A673 (cell line): ENCODE results near the gene TLE3. TPM values are rescaled to one million over a fixed set of nuclear protein-coding genes. Genes with fewer than 3 reads are reported as not detected.
"Not testable (repeated sequence)": the region's sequence is repeated elsewhere in the genome, so short reads cannot be mapped to it uniquely, and the experiment has no call there.

Experiments
- BruUV-seq: library from RNA; stranded (reverse); fragments of 400-500 nt; replicated peaks from 2 replicates; lab custom pipeline; 2021; lab: Mats Ljungman, UMichigan
- CTCF ChIA-PET: fragments of 300-600 bp; sonication (Branson Sonifier 250); formaldehyde crosslinking; loops from one replicate; lab custom pipeline; 2022; ENCODE audit warnings: antibody characterized with exemption; lab: Charles Lee
- POLR2A ChIA-PET: fragments of 300-600 bp; sonication (Branson Sonifier 250); formaldehyde crosslinking; loops from one replicate; lab custom pipeline; 2022; ENCODE audit warnings: antibody characterized with exemption; ENCODE audit not compliant: low non-redundant PET; lab: Charles Lee
- DNase-seq: peaks from one replicate; pipeline ENCODE4 v3.0.0-alpha.2; 2015; ENCODE audit warnings: low spot score
- H3K27ac ChIP-seq: fragments of 200-600 bp; sonication (generic); 2 replicates; pipeline ENCODE4 v1.5.1; 2016; ENCODE audit warnings: mixed run types, low read depth, mild to moderate bottlenecking, mixed read lengths, antibody characterized with exemption, low read length; ENCODE audit not compliant: poor library complexity, severe bottlenecking
- H3K27me3 ChIP-seq: fragments of 200-600 bp; sonication (generic); replicated peaks from 2 replicates; pipeline ENCODE4 v1.6.1; 2017; ENCODE audit warnings: mixed run types, low read depth, mild to moderate bottlenecking, mixed read lengths, antibody characterized with exemption, low read length; ENCODE audit not compliant: insufficient read depth, poor library complexity
- H3K36me3 ChIP-seq: fragments of 200-600 bp; sonication (generic); 2 replicates; pipeline ENCODE4 v1.6.1; 2016; ENCODE audit warnings: mixed run types, mild to moderate bottlenecking, mixed read lengths, antibody characterized with exemption, low read length; ENCODE audit not compliant: insufficient read depth, poor library complexity, severe bottlenecking
- H3K4me1 ChIP-seq: fragments of 200-600 bp; sonication (generic); 2 replicates; pipeline ENCODE4 v1.6.1; 2017; ENCODE audit warnings: mixed run types, mild to moderate bottlenecking, mixed read lengths, antibody characterized with exemption, low read length; ENCODE audit not compliant: insufficient read depth, poor library complexity, severe bottlenecking
- H3K4me3 ChIP-seq: fragments of 200-600 bp; sonication (generic); 2 replicates; pipeline ENCODE4 v1.5.1; 2016; ENCODE audit warnings: low read depth, mixed run types, mild to moderate bottlenecking, mixed read lengths, low read length; ENCODE audit not compliant: poor library complexity, severe bottlenecking
- H3K9me3 ChIP-seq: fragments of 200-600 bp; sonication (generic); 2 replicates; pipeline ENCODE4 v1.6.1; 2016; ENCODE audit warnings: mixed run types, low read depth, mild to moderate bottlenecking, mixed read lengths, antibody characterized with exemption, low read length; ENCODE audit not compliant: poor library complexity, severe bottlenecking
- EZH2 ChIP-seq: fragments of 200-600 bp; sonication (generic); IDR thresholded peaks from 2 replicates; pipeline ENCODE4 v1.6.1; 2017; ENCODE audit warnings: borderline replicate concordance, low read depth, mild to moderate bottlenecking, mixed read lengths, antibody characterized with exemption, low read length; ENCODE audit not compliant: poor library complexity, severe bottlenecking
- intact Hi-C: fragments of 100-400 bp; cut with micrococcal nuclease; formaldehyde crosslinking; loops from one replicate; pipeline ENCODE4 v1.10.0; 2022; ENCODE audit not compliant: unreplicated experiment
- total RNA-seq: library from RNA; stranded (reverse); gene quantifications from 2 replicates; pipeline ENCODE4 v1.2.3, GENCODE V29; 2021
- TF ChIP-seq, protein P1 (sequence below): fragments of 300-800, 200-600 bp; sonication (generic); conservative IDR thresholded peaks from 2 replicates; pipeline ENCODE4 v1.5.1; 2017; ENCODE audit warnings: low read depth, mild to moderate bottlenecking, antibody characterized with exemption, low read length, moderate library complexity, mixed read lengths

Gene TLE3
- total RNA-seq, 1 experiment from 2014 or later, result 90.4 TPM

DNA sequence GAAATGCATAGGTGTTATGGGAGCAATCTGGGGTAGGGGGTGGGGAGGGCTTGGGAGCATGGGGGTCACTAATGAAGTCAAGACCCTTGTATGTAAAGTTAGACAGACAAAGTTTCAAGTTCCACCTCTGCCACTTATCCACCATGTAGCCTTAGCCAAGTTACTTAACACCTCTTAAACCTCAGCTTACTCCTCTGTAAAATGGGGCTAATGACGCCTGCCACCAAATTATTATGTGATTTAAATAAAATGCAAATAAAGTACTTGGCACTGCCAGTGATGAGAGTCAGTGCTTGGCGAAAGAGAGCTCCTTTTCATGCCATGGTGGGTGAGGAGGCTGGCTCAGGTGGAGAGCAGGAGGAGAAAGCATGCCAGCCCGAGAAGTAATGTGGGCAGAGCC is 18.6 kb upstream of the TLE3 start:
- Histone ChIP-seq H3K27me3 (no peaks in the 10 kb centered on the region), H3K9me3 (no peaks in the 10 kb centered on the region), H3K27ac (no peak overlapping the region), H3K4me1 (peaks cover 6% of the 10 kb centered on the region), H3K36me3 (no peaks in the 10 kb centered on the region), H3K4me3 (no peak overlapping the region)
- intact Hi-C loops, result no loop called here
- BruUV-seq, result no TSS peak
- CTCF ChIA-PET, result no interaction called here
- TF ChIP-seq, protein P1, sequence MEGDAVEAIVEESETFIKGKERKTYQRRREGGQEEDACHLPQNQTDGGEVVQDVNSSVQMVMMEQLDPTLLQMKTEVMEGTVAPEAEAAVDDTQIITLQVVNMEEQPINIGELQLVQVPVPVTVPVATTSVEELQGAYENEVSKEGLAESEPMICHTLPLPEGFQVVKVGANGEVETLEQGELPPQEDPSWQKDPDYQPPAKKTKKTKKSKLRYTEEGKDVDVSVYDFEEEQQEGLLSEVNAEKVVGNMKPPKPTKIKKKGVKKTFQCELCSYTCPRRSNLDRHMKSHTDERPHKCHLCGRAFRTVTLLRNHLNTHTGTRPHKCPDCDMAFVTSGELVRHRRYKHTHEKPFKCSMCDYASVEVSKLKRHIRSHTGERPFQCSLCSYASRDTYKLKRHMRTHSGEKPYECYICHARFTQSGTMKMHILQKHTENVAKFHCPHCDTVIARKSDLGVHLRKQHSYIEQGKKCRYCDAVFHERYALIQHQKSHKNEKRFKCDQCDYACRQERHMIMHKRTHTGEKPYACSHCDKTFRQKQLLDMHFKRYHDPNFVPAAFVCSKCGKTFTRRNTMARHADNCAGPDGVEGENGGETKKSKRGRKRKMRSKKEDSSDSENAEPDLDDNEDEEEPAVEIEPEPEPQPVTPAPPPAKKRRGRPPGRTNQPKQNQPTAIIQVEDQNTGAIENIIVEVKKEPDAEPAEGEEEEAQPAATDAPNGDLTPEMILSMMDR, result no peak
- no peak for TF ChIP-seq EZH2
- POLR2A ChIA-PET, result no interaction called here
- no peak for DNase-seq

DNA sequence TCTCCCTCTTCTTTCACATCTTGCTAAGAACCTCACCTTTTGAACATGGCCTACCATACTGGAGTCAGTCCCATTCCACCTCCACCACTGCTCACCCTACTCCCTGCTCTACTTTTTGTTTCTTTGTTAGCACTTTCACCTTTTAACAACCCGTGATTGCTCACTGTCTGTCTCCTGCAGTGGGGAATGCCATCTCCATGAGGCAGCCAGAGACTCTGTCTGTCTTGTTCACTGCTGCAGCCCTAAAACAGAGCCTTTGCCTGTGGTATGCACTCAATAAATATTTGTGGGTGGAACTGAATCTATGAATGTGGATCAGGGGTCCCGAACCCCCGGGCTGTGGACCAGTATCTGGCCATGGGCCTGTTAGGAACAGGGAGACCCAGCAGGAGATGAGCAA is 16.5 kb upstream of the TLE3 start:
- Histone ChIP-seq H3K4me3 (no peak overlapping the region), H3K27me3 (no peaks in the 10 kb centered on the region), H3K9me3 (no peaks in the 10 kb centered on the region), H3K36me3 (no peaks in the 10 kb centered on the region), H3K4me1 (peaks cover 13% of the 10 kb centered on the region), H3K27ac (no peak overlapping the region)
- ChIA-PET CTCF (no interaction called here), POLR2A (no interaction called here)
- TF ChIP-seq EZH2, result no peak
- TF ChIP-seq, protein P1, result no peak
- DNase-seq, result no peak
- BruUV-seq, result no TSS peak
- intact Hi-C loops, result no loop called here

DNA sequence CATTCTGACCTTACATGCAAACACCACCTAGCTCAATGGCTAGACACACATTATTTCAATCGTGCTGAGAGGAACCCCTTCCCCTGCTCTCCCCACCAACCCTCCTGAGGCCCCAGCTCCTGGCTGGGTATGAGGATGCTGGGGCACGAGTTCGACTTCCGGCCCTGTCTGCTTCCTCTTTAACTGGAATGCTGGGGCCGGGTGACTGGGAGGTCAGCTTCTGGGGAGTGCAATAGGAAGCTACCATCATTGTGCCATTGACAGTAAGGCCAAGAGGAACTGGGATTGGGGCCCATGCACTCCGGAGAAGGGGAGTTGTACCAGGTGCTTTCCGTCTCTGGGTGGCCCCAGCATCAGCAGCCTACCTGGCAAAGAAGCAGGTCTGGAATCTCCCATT is 15.6 kb upstream of the TLE3 start:
- Histone ChIP-seq H3K27me3 (no peaks in the 10 kb centered on the region), H3K4me1 (peaks cover 13% of the 10 kb centered on the region), H3K4me3 (no peak overlapping the region), H3K36me3 (no peaks in the 10 kb centered on the region), H3K9me3 (no peaks in the 10 kb centered on the region), H3K27ac (no peak overlapping the region)
- CTCF ChIA-PET, result no interaction called here
- TF ChIP-seq, protein P1, result no peak
- no peak for TF ChIP-seq EZH2
- BruUV-seq, result no TSS peak
- intact Hi-C loops, result no loop called here
- DNase-seq, result no peak
- POLR2A ChIA-PET, result no interaction called here

DNA sequence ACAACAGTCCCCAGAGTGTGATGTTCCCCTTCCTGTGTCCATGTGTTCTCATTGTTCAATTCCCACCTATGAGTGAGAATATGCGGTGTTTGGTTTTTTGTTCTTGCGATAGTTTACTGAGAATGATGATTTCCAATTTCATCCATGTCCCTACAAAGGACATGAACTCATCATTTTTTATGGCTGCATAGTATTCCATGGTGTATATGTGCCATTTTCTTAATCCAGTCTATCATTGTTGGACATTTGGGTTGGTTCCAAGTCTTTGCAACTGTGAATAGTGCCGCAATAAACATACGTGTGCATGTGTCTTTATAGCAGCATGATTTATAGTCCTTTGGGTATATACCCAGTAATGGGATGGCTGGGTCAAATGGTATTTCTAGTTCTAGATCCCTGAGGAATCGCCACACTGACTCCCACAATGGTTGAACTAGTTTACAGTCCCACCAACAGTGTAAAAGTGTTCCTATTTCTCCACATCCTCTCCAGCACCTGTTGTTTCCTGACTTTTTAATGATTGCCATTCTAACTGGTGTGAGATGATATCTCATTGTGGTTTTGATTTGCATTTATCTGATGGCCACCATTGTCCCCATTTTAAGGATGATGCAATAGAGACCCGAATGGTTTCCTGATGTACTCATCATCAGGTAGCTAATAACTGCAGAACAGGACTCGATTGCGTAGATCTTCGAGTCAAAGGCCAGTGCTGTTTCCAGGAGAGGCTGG is 15.0 kb upstream of the TLE3 start:
- H3K27ac ChIP-seq, H3K27me3 ChIP-seq, H3K36me3 ChIP-seq, DNase-seq, CTCF ChIA-PET, POLR2A ChIA-PET, BruUV-seq, H3K4me3 ChIP-seq, intact Hi-C loops, H3K9me3 ChIP-seq: not testable (repeated sequence)
- H3K4me1 ChIP-seq, result peaks cover 13% of the 10 kb centered on the region
